BJ (cell line): Measurements from ENCODE around the gene VRK2. TPM values are rescaled to one million over a fixed set of nuclear protein-coding genes. Genes with fewer than 3 reads are reported as not detected.

Experiments used
- CTCF ChIA-PET: fragments of 350-600 bp; formaldehyde crosslinking; extraction: SDS; loops from one replicate; lab custom pipeline; 2021; ENCODE audit warnings: antibody characterized with exemption, inconsistent platforms; lab: Yijun Ruan, JAX
- POLR2A ChIA-PET: fragments of 300-600 bp; sonication (Branson Sonifier 250); formaldehyde crosslinking; extraction: SDS; loops from one replicate; lab custom pipeline; 2021; ENCODE audit warnings: antibody characterized with exemption; lab: Charles Lee
- DNase-seq: peaks from one replicate; pipeline ENCODE4 v3.0.0-alpha.2; 2011; ENCODE audit warnings: low read depth
- H3K27me3 ChIP-seq: 2 replicates; pipeline ENCODE4 v1.6.0; 2011; ENCODE audit warnings: low read length; ENCODE audit not compliant: control insufficient read depth, insufficient read depth
- H3K36me3 ChIP-seq: 2 replicates; pipeline ENCODE4 v1.5.1; 2011; ENCODE audit warnings: low read length; ENCODE audit not compliant: control insufficient read depth, insufficient read depth
- H3K4me3 ChIP-seq: 2 replicates; pipeline ENCODE4 v1.5.1; 2011; ENCODE audit warnings: low read depth, mild to moderate bottlenecking, control low read depth, low read length
- polyA plus RNA-seq: library from polyadenylated mRNA; depleted of rRNA; stranded (reverse); fragments of >200 nt; gene quantifications from 2 replicates; pipeline ENCODE4 v1.2.3, GENCODE V29; 2011
- TF ChIP-seq, protein P1 (sequence below): IDR thresholded peaks from 2 replicates; pipeline ENCODE4 v1.5.1; 2011; ENCODE audit warnings: low read depth, mild to moderate bottlenecking, control low read depth, inconsistent platforms, low read length, moderate library complexity; ENCODE audit not compliant: insufficient read depth

The VRK2 gene
- polyA plus RNA-seq, 1 experiment = 11.9 TPM

DNA sequence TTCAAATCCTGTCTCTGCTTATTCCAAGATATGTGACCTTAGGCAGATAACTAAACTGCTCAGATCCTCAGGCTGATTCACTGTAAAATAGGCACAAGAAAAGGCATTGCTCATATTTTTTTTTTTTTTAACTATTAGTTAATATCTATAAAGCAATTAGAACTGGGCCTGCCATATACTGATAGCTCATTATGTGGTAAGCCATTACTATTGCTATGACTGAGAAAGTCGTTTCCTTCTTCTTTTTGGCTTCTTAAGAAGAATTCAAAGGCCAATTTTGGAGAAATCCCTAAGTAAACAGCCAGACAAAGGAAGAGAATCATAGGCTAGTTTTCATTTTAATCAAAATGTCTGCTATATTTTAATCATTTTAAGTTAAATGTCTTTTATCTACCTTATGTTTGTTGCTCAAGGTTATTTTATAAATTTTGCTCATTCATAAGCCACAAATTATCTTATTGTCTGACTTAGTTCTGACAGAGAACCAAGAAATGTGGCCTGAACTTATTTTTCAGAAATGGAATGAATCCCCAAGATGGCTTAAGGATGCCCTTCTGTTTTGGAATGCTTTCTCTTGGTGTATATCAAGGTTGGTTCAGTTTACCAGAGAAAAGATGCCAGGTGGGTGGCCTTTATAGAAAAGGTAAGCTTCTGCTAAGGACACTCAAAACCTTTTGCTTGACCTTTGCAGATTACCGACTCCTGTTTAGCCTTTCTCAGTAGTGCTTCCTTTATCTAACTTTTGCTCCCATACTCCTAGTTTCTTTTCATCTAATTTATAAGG is 21.3 kb upstream of the VRK2 start:
- no peak for DNase-seq
- Histone ChIP-seq H3K4me3 (no peak overlapping the region), H3K27me3 (no peaks in the 10 kb centered on the region), H3K36me3 (no peaks in the 10 kb centered on the region)
- ChIA-PET CTCF (no interaction called here), POLR2A (no interaction called here)
- TF ChIP-seq, protein P1, sequence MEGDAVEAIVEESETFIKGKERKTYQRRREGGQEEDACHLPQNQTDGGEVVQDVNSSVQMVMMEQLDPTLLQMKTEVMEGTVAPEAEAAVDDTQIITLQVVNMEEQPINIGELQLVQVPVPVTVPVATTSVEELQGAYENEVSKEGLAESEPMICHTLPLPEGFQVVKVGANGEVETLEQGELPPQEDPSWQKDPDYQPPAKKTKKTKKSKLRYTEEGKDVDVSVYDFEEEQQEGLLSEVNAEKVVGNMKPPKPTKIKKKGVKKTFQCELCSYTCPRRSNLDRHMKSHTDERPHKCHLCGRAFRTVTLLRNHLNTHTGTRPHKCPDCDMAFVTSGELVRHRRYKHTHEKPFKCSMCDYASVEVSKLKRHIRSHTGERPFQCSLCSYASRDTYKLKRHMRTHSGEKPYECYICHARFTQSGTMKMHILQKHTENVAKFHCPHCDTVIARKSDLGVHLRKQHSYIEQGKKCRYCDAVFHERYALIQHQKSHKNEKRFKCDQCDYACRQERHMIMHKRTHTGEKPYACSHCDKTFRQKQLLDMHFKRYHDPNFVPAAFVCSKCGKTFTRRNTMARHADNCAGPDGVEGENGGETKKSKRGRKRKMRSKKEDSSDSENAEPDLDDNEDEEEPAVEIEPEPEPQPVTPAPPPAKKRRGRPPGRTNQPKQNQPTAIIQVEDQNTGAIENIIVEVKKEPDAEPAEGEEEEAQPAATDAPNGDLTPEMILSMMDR = no peak

- Histone ChIP-seq H3K27me3 (no peaks in the 10 kb centered on the region), H3K36me3 (no peaks in the 10 kb centered on the region), H3K4me3 (no peak overlapping the region)
- TF ChIP-seq, protein P1 = no peak
- CTCF ChIA-PET = no interaction called here
- POLR2A ChIA-PET = interaction anchor here (0.7 kb wide), 1 partner anchor 14 kb away, joined by 3 read pairs; no protein-coding TSS in a partner anchor
- no peak for DNase-seq
Measured at GRCh38 chr2:58027029-58027428, 19.6 kb upstream of the VRK2 start.

- no peak for DNase-seq
- TF ChIP-seq, protein P1 = no peak
- CTCF ChIA-PET = no interaction called here
- no peaks in the 10 kb centered on the region for H3K27me3 ChIP-seq
- H3K4me3 ChIP-seq = no peak overlapping the region
- no peaks in the 10 kb centered on the region for H3K36me3 ChIP-seq
- POLR2A ChIA-PET = no interaction called here
Measured at GRCh38 chr2:58030771-58031170, 15.8 kb upstream of the VRK2 start.

DNA sequence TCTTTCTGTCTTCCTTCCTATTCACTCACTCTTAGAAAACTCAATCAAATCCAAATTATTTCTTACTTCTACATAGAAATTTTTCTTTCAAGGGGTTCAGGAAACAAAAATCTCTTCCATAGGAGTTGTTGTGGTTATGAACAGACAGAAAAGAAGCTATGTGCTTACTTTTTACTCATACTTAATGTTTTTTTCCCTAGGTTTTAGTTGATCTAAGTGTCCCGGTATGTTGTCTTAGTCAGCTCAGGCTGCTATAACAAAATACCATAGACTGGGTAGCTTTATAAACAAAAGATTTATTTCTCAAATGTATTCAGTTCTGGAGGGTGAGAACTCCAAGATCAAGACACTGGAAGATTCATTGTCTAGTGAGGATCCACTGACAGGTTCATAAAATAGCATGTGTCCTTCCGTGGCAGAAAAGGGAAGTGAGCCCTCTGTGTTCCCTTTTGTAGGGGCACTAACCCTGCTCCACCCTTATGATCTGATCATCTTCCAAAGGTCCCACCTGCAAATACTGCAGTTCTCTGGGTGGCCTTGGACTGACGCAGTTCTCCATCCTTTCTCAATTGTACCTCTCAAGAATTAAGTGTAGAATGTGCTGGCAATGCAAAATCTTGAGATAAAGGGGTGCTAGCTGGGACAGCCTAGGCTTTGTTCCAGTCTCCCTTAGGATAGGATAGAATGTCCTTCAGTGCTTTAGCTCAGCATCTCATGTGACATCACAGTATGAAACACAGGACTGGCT is 14.4 kb upstream of the VRK2 start:
- TF ChIP-seq, protein P1 = no peak
- H3K4me3 ChIP-seq = no peak overlapping the region
- H3K27me3 ChIP-seq = no peaks in the 10 kb centered on the region
- ChIA-PET CTCF (interaction anchor here (1.3 kb wide), 1 partner anchor 47 kb away, joined by 3 read pairs; no protein-coding TSS in a partner anchor), POLR2A (interaction anchor here (1.1 kb wide), 1 partner anchor 10 kb away, joined by 3 read pairs; no protein-coding TSS in a partner anchor)
- no peaks in the 10 kb centered on the region for H3K36me3 ChIP-seq
- no peak for DNase-seq

DNA sequence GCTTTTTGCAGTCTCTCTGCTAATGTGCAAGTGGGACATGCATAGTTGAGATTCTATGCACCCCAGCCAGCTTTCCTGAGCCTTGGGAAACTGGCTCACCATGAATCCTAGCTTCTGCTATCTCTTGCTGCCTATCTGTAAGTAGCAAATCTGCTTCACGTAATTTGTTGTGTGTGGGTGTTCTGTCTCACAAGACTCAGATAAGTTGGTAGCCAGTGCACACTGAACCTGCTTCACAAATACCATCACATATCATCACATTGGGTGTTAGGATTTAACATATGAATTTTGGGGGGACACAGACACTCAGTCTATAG is 13.9 kb upstream of the VRK2 start:
- no peak for DNase-seq
- CTCF ChIA-PET = interaction anchor here (1.3 kb wide), 1 partner anchor 46 kb away, joined by 3 read pairs; no protein-coding TSS in a partner anchor
- POLR2A ChIA-PET = interaction anchor here (1.1 kb wide), 1 partner anchor 10 kb away, joined by 3 read pairs; no protein-coding TSS in a partner anchor
- TF ChIP-seq, protein P1 = no peak
- no peaks in the 10 kb centered on the region for H3K27me3 ChIP-seq
- H3K4me3 ChIP-seq = no peak overlapping the region
- no peaks in the 10 kb centered on the region for H3K36me3 ChIP-seq
